DND-41 (cell line): ENCODE measurements around the gene ZSCAN30.

ENCODE experiments used
- ATAC-seq: fragments of 200-7000 bp; cut with Tn5 transposase; 3 replicates; pipeline ENCODE4 v1.9.1; 2021; ENCODE audit warnings: low read depth; ENCODE audit not compliant: insufficient read depth
- DNase-seq: peaks from one replicate; pipeline ENCODE4 v3.0.0-alpha.2; 2020
- H2AFZ ChIP-seq: 2 replicates; pipeline ENCODE4 v1.6.0; 2012; ENCODE audit warnings: low read depth, low read length
- H3K27ac ChIP-seq: 2 replicates; pipeline ENCODE4 v1.5.1; 2012; ENCODE audit warnings: low read length, inconsistent platforms
- H3K27me3 ChIP-seq: fragments of 200-600 bp; sonication (generic); 2 replicates; pipeline ENCODE4 v1.6.0; 2012; ENCODE audit warnings: low read length, mild to moderate bottlenecking, inconsistent platforms; ENCODE audit not compliant: insufficient read depth, poor library complexity
- H3K36me3 ChIP-seq: 2 replicates; pipeline ENCODE4 v1.5.1; 2012; ENCODE audit warnings: low read length, inconsistent platforms; ENCODE audit not compliant: insufficient read depth
- H3K4me1 ChIP-seq: 2 replicates; pipeline ENCODE4 v1.5.1; 2012; ENCODE audit warnings: mild to moderate bottlenecking, low read length; ENCODE audit not compliant: insufficient read depth
- H3K4me2 ChIP-seq: 2 replicates; pipeline ENCODE4 v1.6.0; 2012; ENCODE audit warnings: mild to moderate bottlenecking, moderate library complexity, low read length, inconsistent platforms; ENCODE audit not compliant: insufficient read depth
- H3K4me3 ChIP-seq, 2 experiments: fragments of 200-600 bp in 1 of 2; shearing (Covaris generic) in 1 of 2; 2 replicates each; pipeline ENCODE4 v1.5.1; 2012 to 2016; ENCODE audit warnings: inconsistent platforms in 2 of 2, low read length in 2 of 2, mild to moderate bottlenecking in 2 of 2, low read depth in 1 of 2, moderate library complexity in 1 of 2
- H3K79me2 ChIP-seq: 2 replicates; pipeline ENCODE4 v1.6.0; 2012; ENCODE audit warnings: low read length, inconsistent platforms; ENCODE audit not compliant: insufficient read depth
- H3K9ac ChIP-seq: 2 replicates; pipeline ENCODE4 v1.6.0; 2012; ENCODE audit warnings: low read depth, mild to moderate bottlenecking, inconsistent platforms, low read length, moderate library complexity
- H3K9me3 ChIP-seq: 2 replicates; pipeline ENCODE4 v1.5.1; 2012; ENCODE audit warnings: low read length, moderate library complexity, mild to moderate bottlenecking, inconsistent platforms; ENCODE audit not compliant: insufficient read depth, severe bottlenecking
- H4K20me1 ChIP-seq: 2 replicates; pipeline ENCODE4 v1.6.0; 2012; ENCODE audit warnings: low read length; ENCODE audit not compliant: insufficient read depth
- EZH2 ChIP-seq: IDR thresholded peaks from 3 replicates; pipeline ENCODE4 v1.6.1; 2012; ENCODE audit warnings: borderline replicate concordance, low read depth, mild to moderate bottlenecking, moderate library complexity, low read length, inconsistent platforms; ENCODE audit not compliant: severe bottlenecking
- TF ChIP-seq, protein P1 (sequence below): IDR thresholded peaks from 2 replicates; pipeline ENCODE4 v1.5.1; 2012; ENCODE audit warnings: borderline replicate concordance, low read length, moderate library complexity, mild to moderate bottlenecking; ENCODE audit not compliant: poor library complexity, severe bottlenecking; ENCODE audit errors: extremely low read depth

Gene ZSCAN30

DNA sequence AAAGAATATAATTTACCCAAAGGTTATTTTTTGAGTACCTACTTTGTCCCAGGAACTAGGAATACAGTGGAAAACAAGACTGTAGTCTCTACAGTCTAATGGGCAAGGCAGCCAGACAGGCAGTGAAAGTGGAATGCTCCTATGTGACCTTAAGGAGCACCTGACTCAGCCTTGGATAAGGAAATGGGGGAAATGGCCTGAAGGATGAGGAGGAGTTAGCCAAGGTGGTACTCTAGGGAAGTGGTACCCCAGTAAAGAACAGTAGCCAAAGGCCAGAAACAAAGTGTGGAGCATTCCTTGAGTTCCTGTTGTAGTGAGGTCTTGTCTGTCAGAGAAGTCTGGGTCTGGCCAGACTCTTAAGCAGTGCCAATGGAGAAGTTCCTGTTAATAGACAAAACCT, 43.2 kb downstream of the ZSCAN30 start:
- no peak for ATAC-seq

DNA sequence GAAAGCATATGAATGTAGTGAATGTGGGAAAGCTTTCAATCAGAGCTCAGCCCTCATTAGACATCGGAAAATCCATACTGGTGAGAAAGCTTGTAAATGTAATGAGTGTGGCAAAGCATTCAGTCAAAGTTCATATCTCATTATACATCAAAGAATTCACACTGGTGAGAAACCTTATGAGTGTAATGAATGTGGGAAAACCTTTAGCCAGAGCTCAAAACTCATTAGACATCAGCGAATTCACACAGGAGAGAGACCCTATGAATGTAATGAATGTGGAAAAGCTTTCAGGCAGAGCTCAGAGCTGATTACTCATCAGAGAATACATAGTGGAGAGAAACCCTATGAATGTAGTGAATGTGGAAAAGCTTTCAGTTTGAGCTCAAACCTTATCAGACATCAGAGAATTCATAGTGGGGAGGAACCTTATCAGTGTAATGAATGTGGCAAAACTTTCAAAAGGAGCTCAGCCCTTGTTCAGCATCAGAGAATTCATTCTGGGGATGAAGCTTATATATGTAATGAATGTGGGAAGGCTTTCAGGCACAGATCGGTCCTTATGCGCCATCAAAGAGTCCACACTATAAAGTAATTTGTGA, 44.2 kb downstream of the ZSCAN30 start:
- Histone ChIP-seq H3K9me3 (no peaks in the 10 kb centered on the region), H3K79me2 (peaks cover 29% of the 10 kb centered on the region), H2AFZ (no peak overlapping the region), H3K4me2 (no peak overlapping the region), H3K27me3 (no peaks in the 10 kb centered on the region), H3K27ac (no peak overlapping the region), H3K4me3 (no peak overlapping the region), H3K36me3 (peaks cover 69% of the 10 kb centered on the region), H3K4me1 (peaks cover 12% of the 10 kb centered on the region), H3K9ac (no peak overlapping the region), H4K20me1 (no peaks in the 10 kb centered on the region)
- DNase-seq (no peak), ATAC-seq (no peak)
- no peak for TF ChIP-seq EZH2
- TF ChIP-seq, protein P1, sequence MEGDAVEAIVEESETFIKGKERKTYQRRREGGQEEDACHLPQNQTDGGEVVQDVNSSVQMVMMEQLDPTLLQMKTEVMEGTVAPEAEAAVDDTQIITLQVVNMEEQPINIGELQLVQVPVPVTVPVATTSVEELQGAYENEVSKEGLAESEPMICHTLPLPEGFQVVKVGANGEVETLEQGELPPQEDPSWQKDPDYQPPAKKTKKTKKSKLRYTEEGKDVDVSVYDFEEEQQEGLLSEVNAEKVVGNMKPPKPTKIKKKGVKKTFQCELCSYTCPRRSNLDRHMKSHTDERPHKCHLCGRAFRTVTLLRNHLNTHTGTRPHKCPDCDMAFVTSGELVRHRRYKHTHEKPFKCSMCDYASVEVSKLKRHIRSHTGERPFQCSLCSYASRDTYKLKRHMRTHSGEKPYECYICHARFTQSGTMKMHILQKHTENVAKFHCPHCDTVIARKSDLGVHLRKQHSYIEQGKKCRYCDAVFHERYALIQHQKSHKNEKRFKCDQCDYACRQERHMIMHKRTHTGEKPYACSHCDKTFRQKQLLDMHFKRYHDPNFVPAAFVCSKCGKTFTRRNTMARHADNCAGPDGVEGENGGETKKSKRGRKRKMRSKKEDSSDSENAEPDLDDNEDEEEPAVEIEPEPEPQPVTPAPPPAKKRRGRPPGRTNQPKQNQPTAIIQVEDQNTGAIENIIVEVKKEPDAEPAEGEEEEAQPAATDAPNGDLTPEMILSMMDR = no peak

More for the DNA sequence above, 43.2 kb downstream of the ZSCAN30 start:
- Histone ChIP-seq H3K4me1 (peaks cover 10% of the 10 kb centered on the region), H2AFZ (no peak overlapping the region), H3K9me3 (no peaks in the 10 kb centered on the region), H3K9ac (no peak overlapping the region), H3K4me3 (no peak overlapping the region), H3K27me3 (no peaks in the 10 kb centered on the region), H3K79me2 (peaks cover 19% of the 10 kb centered on the region), H3K36me3 (peaks cover 69% of the 10 kb centered on the region), H4K20me1 (no peaks in the 10 kb centered on the region), H3K27ac (no peak overlapping the region), H3K4me2 (no peak overlapping the region)
- DNase-seq = no peak
- no peak for TF ChIP-seq EZH2
- TF ChIP-seq, protein P1 = no peak

DNA sequence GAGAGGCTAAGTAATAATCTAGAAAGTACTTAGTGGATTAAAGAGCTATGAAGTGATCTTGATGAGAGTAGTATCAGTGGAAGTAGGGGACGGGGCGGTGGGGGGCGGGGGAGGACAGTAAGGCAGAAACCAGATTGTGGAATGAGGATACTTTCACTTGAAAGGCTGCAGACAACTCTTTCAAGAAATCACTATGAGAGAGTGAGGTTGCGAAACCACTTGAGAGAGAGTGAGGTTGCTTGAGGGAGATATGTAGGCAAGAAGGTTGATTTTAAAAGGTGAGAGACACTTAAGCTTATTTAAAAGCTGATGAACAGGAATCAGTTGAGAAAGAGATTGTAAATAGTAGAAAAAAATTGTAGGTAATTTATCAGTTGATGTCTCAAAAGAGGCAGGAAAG, 45.4 kb downstream of the ZSCAN30 start:
- Histone ChIP-seq H4K20me1 (no peaks in the 10 kb centered on the region), H3K79me2 (peaks cover 29% of the 10 kb centered on the region), H3K27ac (no peak overlapping the region), H3K36me3 (peaks cover 65% of the 10 kb centered on the region), H3K27me3 (no peaks in the 10 kb centered on the region), H3K9ac (no peak overlapping the region), H3K4me1 (peaks cover 18% of the 10 kb centered on the region), H3K4me3 (no peak overlapping the region), H2AFZ (no peak overlapping the region), H3K9me3 (no peaks in the 10 kb centered on the region), H3K4me2 (no peak overlapping the region)
- DNase-seq (no peak), ATAC-seq (no peak)
- TF ChIP-seq, protein P1 = no peak
- TF ChIP-seq EZH2 = no peak

DNA sequence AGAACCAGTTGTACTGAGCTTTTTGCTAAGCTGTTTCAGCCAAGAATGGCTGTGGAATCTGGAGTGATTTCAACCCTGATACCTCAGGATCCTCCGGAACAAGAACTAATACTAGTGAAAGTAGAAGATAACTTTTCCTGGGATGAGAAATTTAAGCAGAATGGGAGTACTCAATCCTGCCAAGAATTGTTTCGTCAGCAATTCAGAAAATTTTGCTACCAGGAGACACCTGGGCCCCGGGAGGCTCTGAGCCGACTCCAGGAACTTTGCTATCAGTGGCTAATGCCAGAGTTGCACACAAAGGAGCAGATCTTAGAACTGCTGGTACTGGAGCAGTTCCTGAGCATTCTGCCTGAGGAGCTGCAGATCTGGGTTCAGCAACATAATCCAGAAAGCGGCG, 47.6 kb downstream of the ZSCAN30 start:
- Histone ChIP-seq H3K4me2 (peak overlapping the region; percentile 90), H4K20me1 (no peaks in the 10 kb centered on the region), H3K27ac (no peak overlapping the region), H3K79me2 (peaks cover 29% of the 10 kb centered on the region), H2AFZ (no peak overlapping the region), H3K9ac (peak overlapping the region; percentile 87; the same call in 1 of the 2 replicates), H3K4me3 (peak overlapping the region in 1 of 2 experiments; percentile 87; a peak in 1 of 4 replicates), H3K27me3 (no peaks in the 10 kb centered on the region), H3K9me3 (no peaks in the 10 kb centered on the region), H3K4me1 (peaks cover 20% of the 10 kb centered on the region), H3K36me3 (peaks cover 49% of the 10 kb centered on the region)
- DNase-seq (no peak), ATAC-seq (no peak)
- TF ChIP-seq, protein P1 = no peak
- no peak for TF ChIP-seq EZH2
